Measurements from ENCODE around the gene SLC35F3.

SLC35F3 gene

GRCh38 chr1:234372011-234372757 is 467.7 kb downstream of the SLC35F3 start:
- Histone ChIP-seq H3K4me1 (ENCODE audit: control insufficient read depth in 2 of 2, insufficient read depth in 2 of 2, low read length in 2 of 2) (peaks cover 8 to 9% of the 10 kb centered on the region in 2 donors), H3K27me3 (ENCODE audit: control insufficient read depth in 2 of 2, insufficient read depth in 2 of 2, low read length in 2 of 2) (no peaks in the 10 kb centered on the region), H3K9ac (ENCODE audit: low read depth in 1 of 2, low read length in 2 of 2) (peak overlapping the region; percentile 93 to 98), H3K27ac (ENCODE audit: low read depth in 2 of 2, low read length in 2 of 2) (peak overlapping the region in 1 of 2 donors; percentile 88), H3K36me3 (ENCODE audit: control insufficient read depth in 2 of 2, insufficient read depth in 2 of 2, low read length in 2 of 2) (peaks cover 8 to 11% of the 10 kb centered on the region in 2 donors), H3K4me3 (ENCODE audit: low read length in 2 of 2) (peak overlapping the region; percentile 73 to 98), H3K9me3 (ENCODE audit: control insufficient read depth in 2 of 2, low read length in 2 of 2) (no peaks in the 10 kb centered on the region)

GRCh38 chr1:234373064-234373958 is 468.8 kb downstream of the SLC35F3 start, which contains the start of gene COA6:
Gene COA6 (plus strand): TSS chr1:234373456. CDS start chr1:234373467, 11 bp downstream.
- H3K9ac ChIP-seq (ENCODE audit: low read depth in 1 of 2, low read length in 2 of 2): peak within 1 kb of the TSS; percentile 93 to 98
- H3K4me3 ChIP-seq (ENCODE audit: low read length in 2 of 2): peak within 1 kb of the TSS; percentile 73 to 98
- H3K27me3 ChIP-seq (ENCODE audit: control insufficient read depth in 2 of 2, insufficient read depth in 2 of 2, low read length in 2 of 2): no peaks in the 10 kb centered on the region
- H3K36me3 ChIP-seq (ENCODE audit: control insufficient read depth in 2 of 2, insufficient read depth in 2 of 2, low read length in 2 of 2): peaks cover 17 to 21% of the 10 kb centered on the region in 2 donors
- peak within 1 kb of the TSS; percentile 88 to 98 for H3K27ac ChIP-seq (ENCODE audit: low read depth in 2 of 2, low read length in 2 of 2)
- peaks cover 8 to 9% of the 10 kb centered on the region in 2 donors for H3K4me1 ChIP-seq (ENCODE audit: control insufficient read depth in 2 of 2, insufficient read depth in 2 of 2, low read length in 2 of 2)
- no peaks in the 10 kb centered on the region for H3K9me3 ChIP-seq (ENCODE audit: control insufficient read depth in 2 of 2, low read length in 2 of 2)

- Histone ChIP-seq H3K4me1 (ENCODE audit: control insufficient read depth in 2 of 2, insufficient read depth in 2 of 2, low read length in 2 of 2) (peaks cover 8 to 9% of the 10 kb centered on the region in 2 donors), H3K9ac (ENCODE audit: low read depth in 1 of 2, low read length in 2 of 2) (peak overlapping the region; percentile 93 to 98), H3K27me3 (ENCODE audit: control insufficient read depth in 2 of 2, insufficient read depth in 2 of 2, low read length in 2 of 2) (no peaks in the 10 kb centered on the region), H3K27ac (ENCODE audit: low read depth in 2 of 2, low read length in 2 of 2) (peak overlapping the region; percentile 88 to 98), H3K36me3 (ENCODE audit: control insufficient read depth in 2 of 2, insufficient read depth in 2 of 2, low read length in 2 of 2) (peaks cover 17 to 21% of the 10 kb centered on the region in 2 donors), H3K4me3 (ENCODE audit: low read length in 2 of 2) (peak overlapping the region; percentile 73 to 98), H3K9me3 (ENCODE audit: control insufficient read depth in 2 of 2, low read length in 2 of 2) (no peaks in the 10 kb centered on the region)
Measured at GRCh38 chr1:234373959-234374254, 469.4 kb downstream of the SLC35F3 start.
